DMS79 (cell line): ENCODE measurements around the gene HTR3C.
"Not testable (repeated sequence)": the region's sequence is repeated elsewhere in the genome, so short reads cannot be mapped to it uniquely, and the experiment has no call there.

Experiments used
- DNase-seq: peaks from one replicate; lab custom pipeline; 2025; lab: John Stamatoyannopoulos, UW

HTR3C gene, protein sequence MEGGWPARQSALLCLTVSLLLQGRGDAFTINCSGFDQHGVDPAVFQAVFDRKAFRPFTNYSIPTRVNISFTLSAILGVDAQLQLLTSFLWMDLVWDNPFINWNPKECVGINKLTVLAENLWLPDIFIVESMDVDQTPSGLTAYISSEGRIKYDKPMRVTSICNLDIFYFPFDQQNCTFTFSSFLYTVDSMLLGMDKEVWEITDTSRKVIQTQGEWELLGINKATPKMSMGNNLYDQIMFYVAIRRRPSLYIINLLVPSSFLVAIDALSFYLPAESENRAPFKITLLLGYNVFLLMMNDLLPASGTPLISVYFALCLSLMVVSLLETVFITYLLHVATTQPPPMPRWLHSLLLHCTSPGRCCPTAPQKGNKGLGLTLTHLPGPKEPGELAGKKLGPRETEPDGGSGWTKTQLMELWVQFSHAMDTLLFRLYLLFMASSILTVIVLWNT

DNA sequence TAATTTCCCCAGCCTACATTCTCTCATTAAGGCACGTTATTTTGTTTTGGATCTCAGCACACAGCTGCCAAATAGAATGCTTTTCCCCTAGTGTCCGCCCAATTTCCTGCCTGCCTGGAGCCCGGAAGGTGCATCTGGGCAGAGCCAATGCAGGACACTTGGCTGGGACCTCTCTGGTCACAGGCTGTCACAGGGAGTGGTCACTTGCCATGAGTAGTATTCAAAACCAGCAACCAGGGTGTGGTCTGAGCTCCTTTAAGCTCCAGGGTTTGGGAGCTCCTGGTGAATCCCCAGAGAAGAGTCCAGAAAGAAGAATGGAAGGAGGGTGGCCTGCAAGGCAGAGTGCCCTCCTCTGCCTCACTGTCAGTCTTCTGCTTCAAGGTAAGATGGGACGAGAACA is at the start of gene HTR3C:
TSS of gene HTR3C (plus strand) at position 281 of the 400 bp plus-strand sequence. CDS start at position 315, 34 bp downstream.
- DNase-seq: no peak

DNA sequence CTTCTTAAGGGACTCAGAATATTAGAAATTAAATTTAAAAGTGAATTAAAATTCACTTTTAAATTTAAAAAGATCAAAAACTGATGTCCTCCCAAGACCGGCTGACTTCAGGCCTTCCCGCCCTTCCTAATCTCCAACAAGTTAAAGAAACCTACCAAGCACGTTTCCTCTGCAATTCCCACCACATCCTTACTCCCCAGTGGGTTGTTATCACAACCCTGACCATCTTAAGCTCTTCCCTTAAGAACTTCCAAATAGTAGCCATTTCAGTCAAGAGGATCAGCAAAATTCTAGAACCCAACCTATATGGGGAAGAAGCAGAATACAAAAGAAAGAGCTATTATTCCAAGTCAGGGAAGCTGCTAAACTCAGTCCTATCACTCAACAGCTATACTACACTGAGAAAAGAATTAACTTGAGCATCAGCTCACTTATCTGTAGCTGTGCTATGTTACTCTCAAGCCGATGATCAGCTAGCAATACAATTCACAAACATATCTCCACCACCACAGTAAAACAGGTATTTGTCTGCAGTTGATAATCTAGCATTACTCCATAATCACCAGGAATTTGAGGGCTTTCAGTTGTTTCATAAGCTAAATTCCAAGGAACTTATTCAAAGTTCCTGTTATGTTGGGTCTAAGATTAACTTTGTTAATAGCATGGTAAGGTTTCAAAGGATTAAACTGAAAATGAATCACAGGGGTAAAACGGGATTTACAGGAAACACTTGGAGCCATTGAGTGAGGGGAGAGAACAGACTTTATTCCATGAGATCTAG is 49.5 kb upstream of the HTR3C start:
- DNase-seq: no peak

DNA sequence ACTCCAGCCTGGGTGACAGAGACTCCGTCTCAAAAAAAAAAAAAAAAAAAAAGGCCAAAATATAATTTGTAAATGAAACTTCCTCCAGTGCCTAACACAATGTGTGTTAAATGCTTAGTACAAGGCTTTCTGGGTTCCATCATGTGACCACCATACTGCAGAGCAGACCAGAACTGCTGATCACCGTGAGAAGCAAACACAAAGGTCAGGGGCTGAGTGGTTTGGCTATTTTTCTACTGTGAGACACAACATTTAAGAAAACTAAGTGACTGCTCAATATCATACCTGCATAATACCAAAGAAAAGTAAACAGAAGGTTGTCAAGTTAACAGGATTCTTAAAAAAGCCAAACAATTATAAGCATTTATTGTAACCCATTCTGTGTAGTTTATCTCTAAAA is 48.4 kb upstream of the HTR3C start:
- DNase-seq: no peak

DNA sequence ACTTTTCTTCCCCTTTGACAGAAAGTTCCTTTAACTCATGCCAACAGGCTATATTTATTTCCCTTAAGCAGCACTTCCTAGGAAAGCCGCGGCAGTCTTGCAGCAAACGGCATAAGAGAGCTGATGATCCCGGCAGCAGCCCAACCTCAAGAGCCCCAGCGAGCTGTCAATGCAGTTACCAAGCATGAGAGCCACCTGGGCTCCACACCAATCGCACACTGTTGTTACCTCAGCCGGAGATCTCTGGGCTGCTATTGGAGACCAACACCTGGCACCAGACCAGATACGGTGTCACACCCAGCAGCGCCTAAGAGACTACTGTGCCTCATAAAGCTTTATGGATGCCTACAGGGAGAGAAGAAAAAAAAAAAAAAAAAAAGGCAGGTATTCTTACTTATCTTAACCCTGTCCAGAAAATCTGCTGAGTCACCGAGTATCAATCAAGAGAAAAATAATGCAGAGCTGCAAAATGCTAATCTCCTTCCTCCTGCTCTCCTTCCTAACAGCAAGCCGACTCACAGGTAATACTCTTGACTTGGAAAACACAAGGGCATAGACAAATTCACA is 46.8 kb upstream of the HTR3C start:
- DNase-seq: peak; percentile 97

DNA sequence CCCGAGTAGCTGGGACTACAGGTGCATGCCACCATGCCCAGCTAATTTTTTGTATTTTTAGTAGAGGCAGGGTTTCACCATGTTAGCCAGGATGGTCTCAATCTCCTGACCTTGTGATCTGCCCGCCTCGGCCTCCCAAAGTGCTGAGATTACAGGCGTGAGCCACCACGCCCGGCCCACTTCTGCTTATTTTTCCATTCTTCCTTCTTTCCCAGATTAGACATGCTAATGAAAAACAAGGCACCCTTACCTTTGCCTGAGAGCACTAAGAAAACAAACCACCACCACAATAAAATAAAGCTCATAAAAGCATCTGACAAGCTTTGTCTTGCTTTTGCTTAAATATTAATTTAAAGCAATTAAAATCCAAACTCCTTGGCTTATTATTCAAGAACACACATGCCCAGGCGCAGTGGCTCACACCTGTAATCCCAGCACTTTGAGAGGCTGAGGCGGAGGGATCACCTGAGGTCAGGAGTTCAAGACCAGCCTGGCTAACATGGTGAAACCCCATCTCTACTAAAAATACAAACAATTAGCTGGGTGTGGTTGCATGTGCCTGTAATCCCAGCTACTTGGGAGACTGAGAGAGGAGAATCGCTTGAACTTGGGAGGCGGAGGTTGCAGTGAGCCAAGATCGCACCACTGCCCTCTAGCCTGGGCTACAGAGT is 45.6 kb upstream of the HTR3C start:
- not testable (repeated sequence) for DNase-seq

DNA sequence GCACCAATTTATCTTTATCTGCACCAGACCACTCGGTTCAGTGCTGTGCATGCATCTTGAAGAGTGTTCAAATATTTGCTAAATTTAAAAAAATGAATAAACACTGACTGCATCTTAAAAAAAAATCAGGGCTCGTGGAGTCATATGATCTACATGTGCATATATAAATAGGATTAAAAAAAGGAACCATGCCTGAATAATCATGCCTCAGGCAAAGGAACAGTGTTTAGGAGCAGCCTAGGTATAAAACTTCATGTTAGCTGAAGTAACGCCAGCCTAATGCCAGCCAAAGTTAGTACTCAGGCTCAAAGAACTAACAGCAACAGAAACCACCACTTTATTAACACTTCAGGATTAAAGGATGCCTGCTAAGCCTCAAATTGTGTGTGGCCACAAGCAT is 44.7 kb upstream of the HTR3C start:
- DNase-seq: no peak

DNA sequence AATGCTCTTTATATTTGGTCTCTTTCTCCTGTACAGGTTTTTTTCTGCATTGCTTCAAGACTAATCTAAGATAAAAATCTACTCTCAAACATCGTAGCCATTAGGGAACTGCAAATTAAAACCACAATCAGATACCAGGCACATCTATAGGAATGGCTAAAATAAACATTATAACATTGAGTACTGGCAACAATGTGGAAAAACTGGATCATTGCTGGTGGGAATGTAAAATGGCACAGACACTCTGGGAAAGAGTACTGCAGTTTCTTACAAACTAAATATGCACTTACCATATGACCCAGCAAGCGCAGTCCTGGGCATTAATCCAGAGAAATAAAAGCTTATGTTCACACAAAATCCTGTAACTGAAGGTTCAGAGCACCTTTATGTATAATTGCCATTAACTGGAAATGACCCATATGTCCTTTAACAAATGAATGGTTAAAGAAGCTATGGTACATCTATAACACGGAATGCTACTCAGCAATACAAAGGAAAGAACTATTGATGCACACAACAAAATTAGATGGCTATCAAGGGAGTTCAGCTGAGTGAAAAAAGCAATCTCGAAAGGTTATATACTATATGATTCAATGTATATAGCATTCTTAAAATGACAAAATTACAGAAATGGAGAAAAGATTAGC is 41.5 kb upstream of the HTR3C start:
- no peak for DNase-seq

DNA sequence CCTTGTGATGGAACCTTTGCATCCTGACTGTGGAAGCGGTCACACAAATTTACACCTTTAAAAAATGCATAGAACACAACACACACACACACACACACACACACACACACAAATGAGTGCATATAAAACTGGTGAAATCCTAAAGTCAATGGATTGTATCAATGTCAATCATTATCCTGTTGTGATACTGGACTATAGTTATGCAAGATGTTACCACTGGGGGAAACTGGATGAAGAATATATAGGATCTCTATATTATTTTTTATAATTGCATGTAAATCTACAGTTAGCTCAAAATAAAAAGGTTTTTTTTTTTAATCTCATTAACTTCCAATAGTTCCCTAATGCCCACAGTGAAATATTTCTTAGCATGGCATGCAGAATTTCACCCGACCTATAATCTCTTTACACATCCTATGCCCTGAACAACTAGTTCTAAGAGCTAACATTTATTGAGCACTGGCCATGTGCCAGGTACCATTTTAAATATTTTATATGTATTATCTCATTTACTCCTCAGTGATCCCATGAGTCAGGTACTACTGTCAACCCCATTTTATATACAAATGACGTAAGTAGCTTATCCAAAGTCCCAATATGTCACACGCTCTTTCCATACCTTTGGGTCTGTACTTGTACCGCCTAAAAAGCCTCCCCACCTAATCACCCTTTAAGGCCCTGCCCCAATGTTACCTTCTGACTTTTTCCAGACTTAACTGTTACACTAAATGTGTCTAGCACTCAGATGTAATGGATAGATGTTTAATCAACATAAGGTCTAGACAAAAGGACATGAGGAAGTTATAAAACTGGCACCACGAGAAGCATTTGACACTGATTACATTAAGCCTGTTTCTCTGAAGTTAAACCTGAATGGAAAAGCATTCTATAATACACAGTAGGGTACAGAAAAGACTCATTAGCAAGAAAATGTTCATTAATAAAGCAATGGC is 40.6 kb upstream of the HTR3C start:
- DNase-seq: no peak

DNA sequence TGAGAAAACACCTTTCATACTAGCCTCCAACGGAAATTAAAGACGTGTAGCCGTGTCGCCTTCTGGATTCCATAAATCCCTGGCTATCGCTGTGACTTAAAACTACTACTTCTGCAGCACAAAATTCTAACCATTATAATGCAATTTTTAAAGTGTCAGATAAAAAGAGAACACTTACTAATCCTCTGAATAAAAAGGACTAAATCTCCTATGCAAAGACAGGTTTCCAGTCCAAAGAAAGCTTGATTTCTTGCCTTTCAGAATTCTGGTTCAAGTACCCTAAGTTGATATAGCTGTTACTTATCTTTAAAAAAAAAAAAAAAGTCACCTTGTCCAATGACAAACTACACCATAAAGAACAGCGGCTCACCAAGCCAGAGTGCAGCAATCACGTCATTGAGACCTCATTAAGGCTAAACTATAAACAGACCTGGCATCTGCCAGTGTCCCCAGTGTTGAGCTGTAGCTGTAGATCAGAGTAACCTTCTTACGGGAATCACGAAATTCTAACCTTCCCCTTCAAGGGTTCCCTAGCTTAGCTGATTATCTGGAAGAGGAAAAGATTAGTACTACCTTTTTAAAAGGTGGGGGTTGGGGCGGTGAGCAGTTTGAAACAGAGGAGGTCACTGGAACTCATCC is 37.3 kb upstream of the HTR3C start:
- DNase-seq: no peak

DNA sequence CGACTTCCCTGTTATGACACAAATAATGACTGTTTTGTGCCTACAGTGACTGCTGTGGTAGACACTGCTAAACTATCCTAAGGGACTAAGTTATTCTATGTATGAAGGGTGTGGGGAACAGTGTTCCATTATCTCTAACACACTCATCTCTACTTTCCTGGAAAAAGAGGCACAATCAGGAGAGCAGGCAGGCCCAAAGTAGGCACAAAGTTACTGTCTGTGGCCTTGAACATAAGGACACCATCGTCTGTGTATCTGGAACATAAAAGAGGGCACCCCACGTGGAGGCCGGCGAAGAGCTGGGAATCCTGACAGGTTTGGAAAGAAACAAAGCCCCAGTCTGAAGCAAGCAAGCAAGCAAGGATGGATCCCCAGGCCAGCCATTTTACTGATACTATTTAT is 36.7 kb upstream of the HTR3C start:
- no peak for DNase-seq

DNA sequence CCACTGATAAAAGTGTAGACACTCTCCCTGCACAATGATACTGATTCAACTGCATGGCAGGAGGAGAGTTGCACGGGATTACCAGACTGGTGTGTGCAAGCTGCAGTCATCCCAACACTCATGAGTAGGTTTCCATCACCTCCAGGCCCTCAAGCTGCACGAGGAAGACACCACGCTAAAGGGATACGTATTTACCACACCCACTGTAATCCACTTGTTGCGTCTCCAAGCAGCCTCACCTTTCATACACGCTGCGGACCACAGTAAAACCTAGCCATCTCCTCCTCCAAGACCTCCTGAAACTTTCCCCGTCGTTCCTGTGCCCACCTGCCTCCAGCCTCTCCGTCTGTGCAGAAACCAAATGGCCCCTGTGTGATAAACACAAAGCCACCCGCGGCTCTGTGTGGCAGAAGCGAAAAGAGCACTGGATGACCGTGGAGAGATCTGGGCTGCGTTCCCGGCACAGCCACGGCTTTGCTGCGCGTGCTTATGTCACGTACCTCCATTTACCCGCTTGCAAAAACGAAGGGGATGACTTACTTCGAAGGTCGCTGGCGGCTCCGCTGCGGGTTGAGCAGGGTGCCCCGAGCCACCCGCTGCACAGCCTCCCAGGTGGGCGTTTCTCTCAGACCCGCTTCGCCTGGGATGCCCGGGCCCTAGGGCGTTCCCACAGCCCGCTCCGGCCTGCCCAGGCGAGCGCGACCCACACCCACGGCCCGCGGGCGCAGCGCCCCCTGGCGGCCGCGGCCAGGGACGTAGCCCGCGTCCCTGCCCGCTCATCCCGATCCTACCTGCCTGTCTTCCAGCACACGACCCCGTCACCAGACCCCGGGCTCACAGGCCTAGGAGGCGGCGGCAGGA is 35.8 kb upstream of the HTR3C start:
- peak; percentile 36 for DNase-seq

DNA sequence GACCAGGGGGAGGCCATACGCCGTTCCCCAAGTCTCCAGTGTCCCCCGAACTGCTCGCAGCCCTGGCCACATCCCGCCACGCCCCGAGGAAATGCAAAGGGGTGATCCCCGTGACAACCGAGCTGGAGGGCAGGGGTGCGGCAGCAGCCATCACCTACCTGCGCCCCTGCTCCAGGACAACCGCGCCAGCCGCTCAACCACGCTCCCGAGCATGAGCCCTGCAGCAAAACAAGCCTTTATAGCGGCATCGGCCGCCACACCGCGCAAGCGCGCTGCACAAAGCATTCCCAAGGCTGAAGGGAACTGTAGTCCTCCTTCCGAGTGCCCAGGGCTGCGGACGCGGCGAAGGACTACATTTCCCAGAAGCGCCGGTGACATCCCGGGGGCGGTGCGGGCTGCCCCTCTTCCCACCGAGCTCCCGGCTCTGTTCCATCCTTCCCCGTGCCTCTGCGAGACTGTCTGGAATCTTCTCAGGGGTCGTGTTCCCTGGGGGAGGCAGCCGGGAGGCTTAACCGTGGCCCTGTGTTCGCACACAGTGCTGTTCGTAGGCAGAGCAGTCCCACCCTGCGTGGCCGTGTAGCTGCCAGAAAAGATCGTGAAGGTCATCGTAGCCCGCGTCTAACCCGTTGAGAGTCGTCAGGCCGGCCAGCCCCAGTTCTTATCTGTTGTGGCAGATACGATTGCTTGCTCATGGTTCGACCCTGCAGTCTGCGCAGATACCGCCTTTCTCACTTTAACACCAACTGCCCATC is 35.0 kb upstream of the HTR3C start, which contains the start of gene ABCC5:
TSS of gene ABCC5 (minus strand) at position 213 of the 752 bp plus-strand sequence. CDS start 3,492 bp downstream, outside the sequence.
- DNase-seq: peak; percentile 88

DNA sequence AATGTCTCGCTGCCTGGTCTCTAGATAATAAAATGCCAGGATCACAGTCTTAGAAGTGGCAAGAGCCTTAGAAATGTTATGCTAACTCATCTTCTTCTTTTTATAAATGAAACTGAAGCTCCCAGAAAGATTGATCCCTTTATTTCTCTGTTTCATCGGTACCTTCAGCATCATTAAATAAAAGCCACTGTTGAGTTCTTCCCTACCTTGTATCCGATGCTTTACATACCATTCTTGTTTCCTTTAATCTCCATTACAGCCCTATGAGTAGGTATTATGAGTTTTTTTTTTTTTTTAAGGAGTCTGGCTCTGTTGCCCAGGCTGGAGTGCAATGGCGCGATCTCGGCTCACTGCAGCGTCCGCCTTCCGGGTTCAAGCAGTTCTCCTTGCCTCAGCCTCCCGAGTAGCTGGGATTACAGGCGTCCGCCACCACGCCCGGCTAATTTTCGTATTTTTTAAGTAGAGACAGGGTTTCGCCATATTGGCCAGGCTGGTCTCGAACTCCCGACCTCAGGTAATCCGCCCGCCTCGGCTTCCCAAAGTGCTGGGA is 34.3 kb upstream of the HTR3C start:
- no peak for DNase-seq

DNA sequence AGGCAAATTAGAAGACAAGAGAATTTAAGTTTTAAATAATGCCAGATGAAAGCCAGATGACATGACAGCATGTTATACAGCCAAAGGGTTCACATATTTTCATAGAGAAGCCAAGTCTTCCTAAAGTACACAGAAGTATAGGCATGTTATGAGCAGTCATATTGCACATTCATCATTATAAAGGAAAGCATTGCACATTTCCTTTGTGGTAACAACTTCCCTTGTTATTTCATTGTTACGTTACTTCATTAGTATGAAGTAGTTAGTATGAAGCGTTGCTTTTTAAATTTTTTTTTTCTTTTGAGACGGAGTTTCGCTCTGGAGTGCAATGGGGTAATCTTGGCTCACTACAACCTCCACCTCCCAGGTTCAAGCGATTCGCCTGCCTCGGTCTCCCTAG is 30.5 kb upstream of the HTR3C start:
- no peak for DNase-seq

DNA sequence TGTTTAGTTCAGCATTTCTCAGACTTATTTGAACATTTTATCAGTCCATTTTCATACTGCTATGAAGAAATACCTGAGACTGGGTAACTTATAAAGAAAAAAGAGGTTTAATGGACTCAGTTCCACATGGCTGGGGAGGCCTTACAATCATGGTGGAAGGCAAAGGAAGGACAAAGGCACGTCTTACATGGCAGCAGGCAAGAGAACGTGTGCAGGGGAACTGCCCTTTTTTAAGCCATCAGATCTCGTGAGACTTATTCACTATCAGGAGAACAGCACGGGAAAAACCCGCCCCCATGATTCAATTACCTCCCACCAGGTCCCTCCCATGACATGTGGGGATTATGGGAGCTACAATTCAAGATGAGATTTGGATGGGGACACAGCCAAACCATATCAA is 27.6 kb upstream of the HTR3C start:
- not testable (repeated sequence) for DNase-seq

DNA sequence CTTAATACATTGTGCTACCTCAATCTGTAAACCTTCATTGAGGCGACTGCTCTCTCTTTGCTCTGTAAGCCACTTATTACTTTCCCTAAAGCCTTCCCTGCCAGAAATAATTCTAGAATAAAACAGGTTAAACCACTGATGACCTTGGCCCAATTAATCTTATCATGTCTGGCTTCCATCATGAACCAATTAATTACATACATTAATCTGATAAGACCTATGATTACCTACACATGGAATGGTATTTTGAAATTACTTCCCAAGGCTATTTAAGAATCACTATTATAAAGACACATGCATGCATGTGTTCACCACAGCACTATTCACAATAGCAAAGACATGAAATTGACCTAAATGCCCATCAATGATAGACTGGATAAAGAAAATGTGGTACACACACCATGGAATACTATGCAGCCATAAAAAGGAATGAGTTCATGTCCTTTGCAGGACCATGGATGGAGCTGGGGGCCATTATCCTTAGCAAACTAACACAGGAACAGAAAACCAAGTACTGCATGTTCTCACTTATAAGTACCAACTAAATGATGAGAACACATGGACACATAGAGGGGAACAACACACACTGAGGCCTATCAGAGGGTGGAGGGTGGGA is 24.5 kb upstream of the HTR3C start:
- not testable (repeated sequence) for DNase-seq

DNA sequence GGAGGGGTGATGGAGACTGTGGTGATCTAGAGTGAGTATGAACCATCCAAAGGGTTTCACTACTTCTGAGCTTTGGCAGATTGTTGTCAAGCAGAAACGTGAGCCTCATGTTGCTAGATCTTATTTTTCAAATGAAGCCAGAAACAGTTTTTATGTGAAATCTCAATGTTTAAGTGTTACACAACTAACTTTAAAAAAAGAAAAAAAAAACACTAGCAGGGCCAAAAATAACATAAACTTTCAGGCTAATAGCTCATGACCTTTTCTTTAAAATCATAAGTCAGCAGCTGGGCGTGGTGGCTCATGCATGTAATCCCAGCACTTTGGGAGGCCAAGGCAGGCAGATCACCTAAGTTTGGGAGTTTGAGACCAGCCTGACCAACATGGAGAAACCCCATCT is 23.4 kb upstream of the HTR3C start:
- no peak for DNase-seq

DNA sequence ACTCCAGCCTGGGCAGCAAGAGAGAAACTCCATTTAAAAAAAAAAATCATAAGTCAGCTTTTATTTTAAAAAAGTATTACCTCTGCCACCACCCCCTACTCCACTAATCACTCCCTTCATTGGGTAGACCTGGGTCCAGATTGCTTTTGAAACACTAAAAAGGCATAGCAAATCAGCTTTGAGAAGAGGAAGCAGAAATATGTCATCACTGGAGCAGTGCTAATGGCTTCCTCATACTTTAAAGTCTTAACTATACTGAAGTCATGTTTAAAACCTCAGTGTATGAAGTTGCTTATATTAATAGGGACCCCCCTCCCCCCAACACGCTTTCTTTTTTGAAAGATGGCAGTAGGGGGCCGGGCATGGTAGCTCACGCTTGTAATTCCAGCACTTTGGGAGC is 22.3 kb upstream of the HTR3C start:
- no peak for DNase-seq
